Activated gamma-delta T cell treated with anti-CD3 and anti-CD28 coated beads, Interleukin-2, amount 50 U/mL, for 16 hours (primary cell): ENCODE measurements around the gene LY6G5B.

Experiments
- DNase-seq: peaks from one replicate; pipeline ENCODE4 v3.0.0-alpha.2; 2020; ENCODE audit warnings: low read depth

The LY6G5B gene

DNA sequence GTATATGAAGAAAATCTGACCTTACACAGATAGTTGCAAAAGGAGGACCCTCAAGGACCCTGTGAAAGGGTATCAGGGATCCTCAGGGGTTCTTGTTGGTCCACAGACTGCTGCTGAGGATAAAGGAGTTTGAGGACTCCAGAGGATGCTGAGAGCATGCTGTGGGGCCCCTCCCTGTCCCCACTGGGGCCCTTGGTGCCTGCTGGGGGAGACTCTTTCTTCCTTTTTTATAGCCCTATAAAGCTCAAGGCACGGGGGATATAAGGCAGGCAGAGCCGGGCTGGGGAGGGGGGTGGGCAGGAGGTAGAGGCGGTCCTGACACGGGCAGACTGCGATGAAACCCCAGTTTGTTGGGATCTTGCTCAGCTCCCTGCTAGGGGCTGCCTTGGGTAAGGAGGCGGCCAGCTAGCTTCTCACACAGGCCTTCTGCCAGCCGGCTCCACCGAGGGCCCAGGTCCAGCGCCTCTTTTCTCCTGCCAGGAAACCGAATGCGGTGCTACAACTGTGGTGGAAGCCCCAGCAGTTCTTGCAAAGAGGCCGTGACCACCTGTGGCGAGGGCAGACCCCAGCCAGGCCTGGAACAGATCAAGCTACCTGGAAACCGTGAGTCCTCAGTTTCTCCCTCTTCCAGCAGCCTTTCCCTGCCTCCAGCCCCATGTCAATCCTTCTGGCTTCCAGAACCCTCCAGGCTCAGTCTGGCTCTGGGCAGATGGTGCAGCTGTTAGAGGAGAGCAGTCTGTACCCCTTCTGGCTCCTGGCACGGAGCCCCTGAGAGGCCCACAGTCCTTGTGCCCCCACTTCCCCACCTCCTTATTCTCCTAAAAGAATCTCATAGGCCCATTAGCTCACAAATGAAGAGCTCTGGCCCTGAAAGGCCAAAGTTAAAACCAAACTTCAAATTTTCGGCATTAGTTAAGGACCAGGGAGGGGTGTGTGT, 45.5 kb downstream of the LY6G5B start, which contains the start of gene LY6G6D:
Gene LY6G6D (plus strand): TSS at position 327 of the 937 bp plus-strand sequence. CDS start 8 bp downstream, at position 335.
- no peak for DNase-seq

DNA sequence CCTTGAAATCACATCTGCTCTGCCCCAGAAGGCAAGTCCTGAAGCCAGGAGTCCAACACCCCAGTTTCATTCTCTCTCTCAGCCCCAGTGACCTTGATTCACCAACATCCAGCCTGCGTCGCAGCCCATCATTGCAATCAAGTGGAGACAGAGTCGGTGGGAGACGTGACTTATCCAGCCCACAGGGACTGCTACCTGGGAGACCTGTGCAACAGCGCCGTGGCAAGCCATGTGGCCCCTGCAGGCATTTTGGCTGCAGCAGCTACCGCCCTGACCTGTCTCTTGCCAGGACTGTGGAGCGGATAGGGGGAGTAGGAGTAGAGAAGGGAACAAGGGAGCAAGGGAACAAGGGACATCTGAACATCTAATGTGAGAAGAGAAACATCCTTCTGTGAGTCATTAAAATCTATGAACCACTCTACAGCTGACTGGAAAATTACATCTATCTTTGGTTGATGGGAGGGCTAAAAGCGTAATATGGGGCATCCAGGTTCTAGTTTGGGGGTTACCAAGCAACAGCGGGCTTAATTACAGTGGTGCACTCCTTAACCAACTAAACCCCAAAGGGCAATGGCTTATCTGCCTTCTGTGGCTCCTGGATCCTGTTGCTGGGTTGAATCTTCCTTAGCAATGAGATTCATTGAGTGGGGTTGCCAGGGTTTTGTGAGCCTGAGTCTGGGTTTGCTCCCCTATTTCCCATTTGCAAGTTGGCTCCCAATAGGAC, 47.9 kb downstream of the LY6G5B start:
- no peak for DNase-seq

DNA sequence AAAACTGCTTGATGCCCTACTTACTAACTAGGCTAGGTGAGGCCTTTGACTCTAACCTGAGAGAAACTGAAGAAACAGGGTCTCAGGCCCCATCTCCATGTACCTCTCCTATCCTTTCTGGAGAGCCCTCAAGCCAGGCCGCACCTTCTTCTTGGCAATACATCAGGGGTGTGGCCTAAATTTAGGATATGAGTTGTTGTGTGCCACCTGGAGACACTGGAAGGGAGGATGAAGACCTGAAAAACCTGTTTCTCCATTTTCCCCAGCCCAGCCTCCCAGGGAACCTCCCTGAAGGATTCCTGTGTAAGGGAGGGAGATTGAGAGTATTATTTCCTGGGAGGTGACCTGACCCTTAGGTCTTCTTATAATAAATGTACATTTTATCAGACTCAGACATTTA, 48.5 kb downstream of the LY6G5B start:
- no peak for DNase-seq

DNA sequence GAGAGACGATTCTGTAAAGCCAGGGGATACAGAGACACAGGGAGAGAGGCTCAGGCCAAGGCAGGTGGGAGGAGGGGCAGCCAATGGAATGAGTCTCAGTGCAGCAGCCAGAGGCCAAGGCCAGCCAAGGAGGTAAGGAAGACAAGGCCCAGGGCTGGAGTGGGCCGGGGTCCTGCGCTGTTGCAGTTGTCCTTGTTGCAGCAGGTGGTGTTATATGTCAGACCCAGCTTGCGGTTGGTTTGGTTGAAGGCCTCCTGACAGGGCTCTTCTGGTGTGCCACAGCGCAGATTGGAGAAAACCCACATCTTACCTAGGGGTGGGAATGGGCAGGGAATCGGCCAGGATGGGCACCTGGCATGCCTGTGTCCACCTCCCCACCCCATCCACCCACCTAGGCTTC, 49.2 kb downstream of the LY6G5B start:
- no peak for DNase-seq

- DNase-seq = no peak
These were observed 50.5 kb downstream of the LY6G5B start for GRCh38 chr6:31720196-31720770.

DNA sequence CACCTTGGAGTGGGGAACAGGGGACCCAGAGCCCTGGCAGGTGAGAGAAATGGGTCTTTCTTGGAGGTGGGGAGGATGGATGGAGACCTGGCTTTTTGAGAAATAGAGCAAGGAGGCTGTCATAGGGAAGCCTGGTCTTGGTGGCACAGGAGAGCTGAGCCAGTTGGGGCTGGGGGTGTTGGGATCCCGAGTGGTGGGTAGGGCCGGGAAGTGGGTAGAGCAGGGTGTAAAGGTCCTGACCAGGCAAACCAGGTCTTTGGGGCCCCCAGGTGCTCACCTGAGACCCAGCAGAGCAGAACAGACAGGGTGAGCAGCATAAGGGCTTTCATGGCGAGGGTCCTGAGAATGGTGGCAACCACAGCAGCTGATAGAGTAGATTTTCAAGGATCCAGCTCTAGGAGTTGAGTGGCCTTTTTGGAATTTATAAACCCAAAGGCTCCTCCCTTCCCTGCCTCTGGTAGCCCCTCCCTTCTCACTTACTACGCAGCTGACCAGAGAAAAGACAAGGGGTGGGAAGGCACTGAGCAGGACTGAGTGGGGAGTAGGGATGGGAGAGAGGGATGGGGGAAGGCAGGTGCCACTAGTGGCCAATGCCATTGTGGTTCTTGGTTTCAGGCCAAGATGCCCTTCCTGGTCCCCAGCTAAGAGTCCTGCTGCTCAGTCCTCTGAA, 51.7 kb downstream of the LY6G5B start, which contains the start of gene LY6G6C:
Gene LY6G6C (minus strand): TSS at position 396 of the 670 bp plus-strand sequence. CDS start 67 bp downstream, at position 329.
- DNase-seq = no peak

- no peak for DNase-seq
These were observed 52.4 kb downstream of the LY6G5B start for GRCh38 chr6:31722173-31722572.
